ENCODE data around the gene AHCYL1.

Gene AHCYL1

GRCh38 chr1:110067893-110068645 is 83.5 kb downstream of the AHCYL1 start:
- no peak overlapping the region for H3K4me3 ChIP-seq (replicated peaks; ENCODE audit: low read depth, low read length)
- no peak for TF ChIP-seq CTCF (IDR thresholded peaks at IDR 0.05; ENCODE audit: low read depth, low read length, missing control alignments)
- no peak for DNase-seq (ENCODE audit: extremely low read depth, low read depth)

GRCh38 chr1:110068646-110069403 is 84.3 kb downstream of the AHCYL1 start:
- no peak overlapping the region for H3K4me3 ChIP-seq (replicated peaks; ENCODE audit: low read depth, low read length)
- no peak for DNase-seq (ENCODE audit: extremely low read depth, low read depth)
- no peak for TF ChIP-seq CTCF (IDR thresholded peaks at IDR 0.05; ENCODE audit: low read depth, low read length, missing control alignments)

- no peak for TF ChIP-seq CTCF (IDR thresholded peaks at IDR 0.05; ENCODE audit: low read depth, low read length, missing control alignments)
- no peak overlapping the region for H3K4me3 ChIP-seq (replicated peaks; ENCODE audit: low read depth, low read length)
- no peak for DNase-seq (ENCODE audit: extremely low read depth, low read depth)
These were observed 85.1 kb downstream of the AHCYL1 start for GRCh38 chr1:110069404-110070281.

- TF ChIP-seq CTCF (IDR thresholded peaks at IDR 0.05; ENCODE audit: low read depth, low read length, missing control alignments) = no peak
- no peak overlapping the region for H3K4me3 ChIP-seq (replicated peaks; ENCODE audit: low read depth, low read length)
These were observed 85.7 kb downstream of the AHCYL1 start for GRCh38 chr1:110070282-110070669.

GRCh38 chr1:110070671-110071242 is 86.2 kb downstream of the AHCYL1 start, which contains the start of gene ALX3:
Gene ALX3 (minus strand): TSS chr1:110070672. CDS start chr1:110070612, 60 bp downstream.
- no peak within 1 kb of the TSS for H3K4me3 ChIP-seq (replicated peaks; ENCODE audit: low read depth, low read length)
- no peak for TF ChIP-seq CTCF (IDR thresholded peaks at IDR 0.05; ENCODE audit: low read depth, low read length, missing control alignments)
- DNase-seq (ENCODE audit: extremely low read depth, low read depth) = no peak

More at GRCh38 chr1:110070282-110070669, 85.7 kb downstream of the AHCYL1 start:
- DNase-seq (ENCODE audit: extremely low read depth, low read depth) = no peak
